Measurements from ENCODE around the gene FAM161B. TPM values are rescaled to one million over a fixed set of nuclear protein-coding genes. Genes with fewer than 3 reads are reported as not detected.

FAM161B gene
- total RNA-seq, 1 donor from 2014 or later = 3.8 TPM

DNA sequence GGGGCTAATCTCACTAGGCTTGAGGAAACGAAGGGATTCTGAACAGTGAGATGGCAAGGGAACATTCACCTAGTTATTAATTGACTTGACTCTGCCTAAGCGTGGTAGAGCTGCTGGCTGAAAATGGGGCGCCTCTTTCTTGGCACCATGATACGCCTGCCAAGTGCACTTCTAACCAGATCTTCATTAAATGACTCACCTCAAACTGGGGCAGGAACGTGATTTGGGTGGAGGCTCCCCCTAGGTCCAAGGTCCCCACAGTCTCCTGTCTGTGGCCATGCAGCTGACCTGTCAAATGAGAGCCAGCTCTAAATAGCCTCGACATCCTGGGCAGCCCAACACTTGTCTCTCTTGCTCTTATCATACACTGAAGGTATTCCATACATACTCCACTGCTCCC, 26.2 kb upstream of the FAM161B start:
- Histone ChIP-seq H3K36me3 (peaks cover 23% of the 10 kb centered on the region), H3K9me3 (no peaks in the 10 kb centered on the region), H3K27me3 (no peaks in the 10 kb centered on the region), H3K4me1 (no peaks in the 10 kb centered on the region), H3K27ac (no peak overlapping the region), H3K4me3 (no peak overlapping the region)
- ATAC-seq = no peak
- no peak for TF ChIP-seq CTCF (IDR thresholded peaks at IDR 0.05)
- DNase-seq = no peak
- intact Hi-C loops (cut with DNase I) = no loop called here

DNA sequence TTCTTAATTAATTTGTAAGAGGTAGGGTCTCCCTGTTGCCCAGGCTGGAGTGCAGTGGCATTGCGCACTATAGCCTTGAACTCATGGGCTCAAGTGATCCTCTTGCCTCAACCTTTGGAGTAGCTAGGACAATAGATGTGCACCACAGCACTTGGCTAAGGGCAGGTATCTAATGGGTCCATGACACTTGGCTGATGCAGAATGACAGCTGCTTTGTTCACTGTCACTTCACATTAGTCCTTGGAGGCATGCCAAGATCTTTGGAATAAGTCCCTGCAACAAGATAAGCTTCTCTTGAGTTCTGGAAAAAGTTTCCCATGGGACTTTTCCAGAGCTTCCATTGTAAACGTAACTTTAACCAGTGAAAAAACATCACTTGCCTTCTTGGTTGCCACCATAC, 23.6 kb upstream of the FAM161B start:
- DNase-seq (no peak), ATAC-seq (no peak)
- intact Hi-C loops (cut with DNase I) = no loop called here
- no peaks in the 10 kb centered on the region for H3K27me3 ChIP-seq
- H3K36me3 ChIP-seq = peaks cover 45% of the 10 kb centered on the region
- H3K27ac ChIP-seq = no peak overlapping the region
- no peak for TF ChIP-seq CTCF (IDR thresholded peaks at IDR 0.05)
- H3K9me3 ChIP-seq = no peaks in the 10 kb centered on the region
- H3K4me3 ChIP-seq = no peak overlapping the region
- H3K4me1 ChIP-seq = no peaks in the 10 kb centered on the region

DNA sequence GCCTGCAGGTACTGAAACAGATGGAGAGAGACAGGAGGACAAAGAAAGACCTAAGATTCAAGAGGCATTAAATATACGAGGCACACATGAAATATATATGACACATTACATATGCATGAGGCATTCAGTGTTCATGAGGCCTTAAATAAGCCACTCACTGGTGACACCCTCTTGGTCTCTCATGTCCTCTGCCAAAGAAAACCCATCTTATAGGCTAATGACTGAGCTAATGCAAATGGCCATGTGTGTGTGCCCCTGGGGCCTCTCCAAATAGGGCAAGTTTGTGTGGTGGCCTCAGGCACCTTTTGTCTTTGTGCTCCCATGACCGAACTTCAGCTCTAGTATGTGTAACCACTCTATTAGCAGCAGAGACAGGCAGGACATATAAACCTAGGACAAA, 19.0 kb upstream of the FAM161B start:
- no peak overlapping the region for H3K27ac ChIP-seq
- no peaks in the 10 kb centered on the region for H3K27me3 ChIP-seq
- DNase-seq (no peak), ATAC-seq (no peak)
- intact Hi-C loops (cut with DNase I) = no loop called here
- peaks cover 57% of the 10 kb centered on the region for H3K36me3 ChIP-seq
- H3K4me3 ChIP-seq = no peak overlapping the region
- H3K9me3 ChIP-seq = no peaks in the 10 kb centered on the region
- no peak for TF ChIP-seq CTCF (IDR thresholded peaks at IDR 0.05)
- no peaks in the 10 kb centered on the region for H3K4me1 ChIP-seq

- Histone ChIP-seq H3K36me3 (peaks cover 76% of the 10 kb centered on the region), H3K9me3 (no peaks in the 10 kb centered on the region), H3K4me1 (no peaks in the 10 kb centered on the region), H3K27me3 (no peaks in the 10 kb centered on the region), H3K4me3 (no peak overlapping the region), H3K27ac (no peak overlapping the region)
- DNase-seq = no peak
- no peak for ATAC-seq
- no peak for TF ChIP-seq CTCF (IDR thresholded peaks at IDR 0.05)
- intact Hi-C loops (cut with DNase I) = no loop called here
Measured at GRCh38 chr14:73965216-73965615, 15.3 kb upstream of the FAM161B start.

GRCh38 chr14:73961192-73961591, 11.3 kb upstream of the FAM161B start:
- no peak for DNase-seq
- Histone ChIP-seq H3K4me3 (no peak overlapping the region), H3K9me3 (no peaks in the 10 kb centered on the region), H3K36me3 (peaks cover 82% of the 10 kb centered on the region), H3K27ac (no peak overlapping the region), H3K27me3 (no peaks in the 10 kb centered on the region), H3K4me1 (no peaks in the 10 kb centered on the region)
- no peak for ATAC-seq
- intact Hi-C loops (cut with DNase I) = no loop called here
- TF ChIP-seq CTCF (IDR thresholded peaks at IDR 0.05) = no peak

DNA sequence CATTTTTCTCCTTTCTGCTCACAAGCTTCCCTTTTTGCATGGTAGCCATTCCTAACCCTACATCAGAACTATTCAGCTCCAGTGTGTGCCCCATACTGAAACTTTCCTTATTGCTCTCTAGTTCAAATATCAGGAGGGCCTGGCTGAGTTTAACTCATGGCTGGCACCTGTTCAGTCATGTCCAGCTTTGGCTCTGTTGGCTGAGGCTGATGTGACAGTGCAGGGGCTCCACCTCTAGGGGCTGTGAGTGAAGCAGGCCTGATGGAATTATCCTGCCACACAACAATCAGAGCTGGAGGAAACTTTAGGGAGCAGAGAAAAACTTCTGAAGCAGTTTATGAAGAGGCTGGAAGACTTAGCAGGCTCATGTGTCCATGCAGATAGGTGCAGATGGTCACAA, 8.7 kb upstream of the FAM161B start:
- Histone ChIP-seq H3K27ac (no peak overlapping the region), H3K36me3 (peaks cover 99% of the 10 kb centered on the region), H3K27me3 (no peaks in the 10 kb centered on the region), H3K9me3 (no peaks in the 10 kb centered on the region), H3K4me3 (no peak overlapping the region), H3K4me1 (no peaks in the 10 kb centered on the region)
- ATAC-seq = no peak
- intact Hi-C loops (cut with DNase I) = no loop called here
- DNase-seq = no peak
- no peak for TF ChIP-seq CTCF (IDR thresholded peaks at IDR 0.05)
